GM12873 (cell line): ENCODE measurements around the gene TMEM178B.

Experiments used
- CTCF ChIP-seq: IDR thresholded peaks from 2 replicates; pipeline ENCODE4 v1.5.1; 2012; ENCODE audit warnings: low read depth, mild to moderate bottlenecking, moderate library complexity, low read length, control low read depth; ENCODE audit not compliant: insufficient read depth; ENCODE audit errors: missing control alignments

TMEM178B gene

GRCh38 chr7:141073641-141074161 is at the start of gene TMEM178B:
Gene TMEM178B, plus strand, starts transcription at chr7:141074064.
- no peak for TF ChIP-seq CTCF

- no peak for TF ChIP-seq CTCF
These were observed 49.2 kb upstream of the TMEM178B start for GRCh38 chr7:141024668-141025067.

- TF ChIP-seq CTCF, result no peak
These were observed 46.8 kb upstream of the TMEM178B start for GRCh38 chr7:141027043-141027442.

GRCh38 chr7:141028767-141029166 is 45.1 kb upstream of the TMEM178B start:
- no peak for TF ChIP-seq CTCF

- no peak for TF ChIP-seq CTCF
These were observed 34.5 kb upstream of the TMEM178B start for GRCh38 chr7:141039376-141039775.

GRCh38 chr7:141042222-141043193 is 31.4 kb upstream of the TMEM178B start:
- TF ChIP-seq CTCF, result no peak

- no peak for TF ChIP-seq CTCF
These were observed 30.2 kb upstream of the TMEM178B start for GRCh38 chr7:141043616-141044015.
